SH-SY5Y (cell line): ENCODE results near the gene IL20RB.

Experiments used
- GATA2 ChIP-seq: IDR thresholded peaks from 2 replicates; pipeline ENCODE4 v1.6.1; 2011; ENCODE audit warnings: mild to moderate bottlenecking, low read depth, low read length
- GATA3 ChIP-seq: IDR thresholded peaks from 2 replicates; pipeline ENCODE4 v1.6.1; 2011; ENCODE audit warnings: low read depth, mild to moderate bottlenecking, low read length, moderate library complexity

- no peak for TF ChIP-seq GATA2
- no peak for TF ChIP-seq GATA3
Observed at GRCh38 chr3:136990826-136991225, 33.0 kb downstream of the IL20RB start.
